ENCODE results near the gene MEGF6. TPM values are rescaled to one million over a fixed set of nuclear protein-coding genes. Genes with fewer than 3 reads are reported as not detected.

MEGF6 gene, protein sequence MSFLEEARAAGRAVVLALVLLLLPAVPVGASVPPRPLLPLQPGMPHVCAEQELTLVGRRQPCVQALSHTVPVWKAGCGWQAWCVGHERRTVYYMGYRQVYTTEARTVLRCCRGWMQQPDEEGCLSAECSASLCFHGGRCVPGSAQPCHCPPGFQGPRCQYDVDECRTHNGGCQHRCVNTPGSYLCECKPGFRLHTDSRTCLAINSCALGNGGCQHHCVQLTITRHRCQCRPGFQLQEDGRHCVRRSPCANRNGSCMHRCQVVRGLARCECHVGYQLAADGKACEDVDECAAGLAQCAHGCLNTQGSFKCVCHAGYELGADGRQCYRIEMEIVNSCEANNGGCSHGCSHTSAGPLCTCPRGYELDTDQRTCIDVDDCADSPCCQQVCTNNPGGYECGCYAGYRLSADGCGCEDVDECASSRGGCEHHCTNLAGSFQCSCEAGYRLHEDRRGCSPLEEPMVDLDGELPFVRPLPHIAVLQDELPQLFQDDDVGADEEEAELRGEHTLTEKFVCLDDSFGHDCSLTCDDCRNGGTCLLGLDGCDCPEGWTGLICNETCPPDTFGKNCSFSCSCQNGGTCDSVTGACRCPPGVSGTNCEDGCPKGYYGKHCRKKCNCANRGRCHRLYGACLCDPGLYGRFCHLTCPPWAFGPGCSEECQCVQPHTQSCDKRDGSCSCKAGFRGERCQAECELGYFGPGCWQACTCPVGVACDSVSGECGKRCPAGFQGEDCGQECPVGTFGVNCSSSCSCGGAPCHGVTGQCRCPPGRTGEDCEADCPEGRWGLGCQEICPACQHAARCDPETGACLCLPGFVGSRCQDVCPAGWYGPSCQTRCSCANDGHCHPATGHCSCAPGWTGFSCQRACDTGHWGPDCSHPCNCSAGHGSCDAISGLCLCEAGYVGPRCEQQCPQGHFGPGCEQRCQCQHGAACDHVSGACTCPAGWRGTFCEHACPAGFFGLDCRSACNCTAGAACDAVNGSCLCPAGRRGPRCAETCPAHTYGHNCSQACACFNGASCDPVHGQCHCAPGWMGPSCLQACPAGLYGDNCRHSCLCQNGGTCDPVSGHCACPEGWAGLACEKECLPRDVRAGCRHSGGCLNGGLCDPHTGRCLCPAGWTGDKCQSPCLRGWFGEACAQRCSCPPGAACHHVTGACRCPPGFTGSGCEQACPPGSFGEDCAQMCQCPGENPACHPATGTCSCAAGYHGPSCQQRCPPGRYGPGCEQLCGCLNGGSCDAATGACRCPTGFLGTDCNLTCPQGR (N-terminal part only)
- 2.0 and 2.2 TPM in 2 replicates for total RNA-seq (2014; rRNA removed; shearing (Covaris generic))

DNA sequence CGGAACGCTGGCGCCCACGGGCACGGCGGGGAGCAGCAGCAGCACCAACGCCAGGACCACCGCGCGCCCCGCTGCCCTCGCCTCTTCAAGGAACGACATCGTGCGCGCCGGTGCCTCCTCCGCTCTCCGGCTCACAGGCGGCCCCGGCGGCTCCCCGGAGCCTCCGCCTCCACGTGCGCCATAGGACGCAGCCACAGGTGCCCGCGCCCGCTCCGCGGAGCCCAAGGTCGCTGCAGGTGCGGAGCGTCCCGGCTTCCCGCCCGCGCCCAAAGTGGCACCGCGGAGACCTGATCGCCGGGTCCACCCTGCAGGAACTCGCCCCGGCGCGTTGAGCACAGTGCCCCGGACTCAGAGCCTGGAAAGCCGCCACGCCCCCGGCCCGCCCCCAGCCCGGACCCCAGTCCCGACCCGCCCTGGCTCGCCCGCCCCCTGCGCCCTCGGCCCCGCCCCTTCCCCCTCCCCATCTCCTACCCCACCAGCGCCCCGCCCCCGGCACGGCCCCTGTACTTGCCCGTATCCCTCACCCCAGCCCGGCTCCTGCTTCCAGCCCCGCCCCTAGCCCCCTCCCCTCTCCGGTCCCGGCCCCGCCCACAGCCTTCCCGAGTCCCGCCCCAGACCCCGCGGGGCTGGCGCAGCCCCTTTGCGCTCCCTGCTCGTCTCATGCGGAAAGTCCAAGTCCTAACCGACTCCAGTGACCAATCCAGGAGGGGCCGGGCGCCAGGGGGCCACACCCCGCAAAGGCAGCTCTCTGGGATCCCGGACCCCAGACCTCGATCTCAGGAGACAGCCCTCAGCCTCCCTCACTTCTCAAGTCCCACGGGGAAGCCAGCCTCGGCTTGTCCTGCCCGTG lies at the start of gene MEGF6:
MEGF6 (minus strand) TSS at position 339 of the 850 bp plus-strand sequence; CDS start at position 99, 240 bp downstream.
- Histone ChIP-seq H3K9me3 (replicated peaks) (no peaks in the 10 kb centered on the region), H3K36me3 (no peaks in the 10 kb centered on the region), H3K27me3 (replicated peaks) (peaks cover 51% of the 10 kb centered on the region), H3K4me3 (no peak within 1 kb of the TSS), H3K4me1 (replicated peaks) (no peaks in the 10 kb centered on the region), H3K27ac (no peak within 1 kb of the TSS)
- no peak for DNase-seq (ENCODE audit: low read depth in 1 of 2, low spot score in 2 of 2)

DNA sequence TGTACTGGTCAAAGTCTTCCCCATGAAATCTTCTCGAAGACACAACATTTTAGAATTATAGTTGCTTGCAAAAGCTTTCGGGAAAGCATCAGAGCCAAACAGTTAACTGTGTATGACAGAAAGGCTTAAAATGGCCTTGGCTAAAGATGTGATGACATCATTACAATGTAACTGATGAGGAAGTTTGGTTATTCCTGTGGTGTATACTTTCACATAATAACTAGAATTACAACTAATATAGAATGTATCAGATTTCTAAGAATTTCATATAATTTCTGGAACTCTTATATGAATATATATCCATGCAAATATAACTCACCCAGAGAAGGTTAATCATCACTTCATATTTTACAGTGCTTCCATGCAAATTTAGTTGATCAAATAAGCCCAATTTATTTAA lies 49.4 kb upstream of the MEGF6 start:
- H3K9me3 ChIP-seq (replicated peaks), result no peaks in the 10 kb centered on the region
- no peak overlapping the region for H3K4me3 ChIP-seq
- no peak for DNase-seq (ENCODE audit: low read depth in 1 of 2, low spot score in 2 of 2)
- H3K27me3 ChIP-seq (replicated peaks), result no peaks in the 10 kb centered on the region; the same call in 1 of the 2 replicates
- H3K27ac ChIP-seq, result no peak overlapping the region
- H3K4me1 ChIP-seq (replicated peaks), result no peaks in the 10 kb centered on the region
- no peaks in the 10 kb centered on the region for H3K36me3 ChIP-seq

DNA sequence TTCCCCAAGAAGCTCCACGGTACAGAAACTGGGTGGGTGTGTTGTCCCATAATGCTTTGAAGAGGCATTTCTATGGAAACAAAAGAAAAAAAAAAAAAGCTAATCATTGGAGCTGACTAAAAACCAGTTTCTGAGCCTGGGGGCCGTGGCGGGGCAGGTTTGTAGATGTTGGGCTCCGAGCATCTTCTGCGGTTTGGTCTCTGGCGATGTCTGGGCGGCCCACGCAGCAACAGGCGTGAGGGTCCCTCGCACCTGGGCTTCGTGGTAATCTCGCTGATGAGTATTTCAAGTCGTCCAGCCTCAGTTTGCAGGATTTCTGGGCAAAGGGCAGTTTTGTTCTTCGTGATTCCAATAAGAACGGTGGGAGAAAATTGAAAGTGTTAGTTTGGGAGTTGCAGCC lies 47.8 kb upstream of the MEGF6 start:
- no peak for DNase-seq (ENCODE audit: low read depth in 1 of 2, low spot score in 2 of 2)
- Histone ChIP-seq H3K4me1 (replicated peaks) (no peaks in the 10 kb centered on the region), H3K27ac (no peak overlapping the region), H3K4me3 (no peak overlapping the region), H3K9me3 (replicated peaks) (no peaks in the 10 kb centered on the region), H3K36me3 (no peaks in the 10 kb centered on the region), H3K27me3 (replicated peaks) (no peaks in the 10 kb centered on the region; the same call in 1 of the 2 replicates)

DNA sequence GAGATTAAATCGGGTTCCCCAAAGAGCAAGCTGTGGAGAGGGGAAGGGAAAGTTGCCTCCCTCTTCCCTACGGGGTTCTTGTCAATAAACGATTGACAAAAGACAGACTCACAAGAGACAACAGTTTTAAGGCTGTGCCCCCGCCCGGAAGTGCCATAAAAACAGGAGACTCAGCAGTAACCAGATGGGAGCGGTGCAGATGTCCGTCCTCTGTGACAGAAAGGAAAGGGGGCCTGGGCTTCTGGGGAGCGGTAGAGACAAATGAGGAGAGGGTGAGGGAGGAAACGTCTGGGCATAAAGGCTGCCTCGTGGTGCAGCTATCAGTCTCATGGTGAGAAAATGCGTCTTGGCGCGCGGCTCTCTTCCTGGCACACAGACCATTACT lies 46.9 kb upstream of the MEGF6 start:
- no peak overlapping the region for H3K27ac ChIP-seq
- no peak for DNase-seq (ENCODE audit: low read depth in 1 of 2, low spot score in 2 of 2)
- H3K27me3 ChIP-seq (replicated peaks), result peaks cover 2% of the 10 kb centered on the region; the same call in 1 of the 2 replicates
- H3K36me3 ChIP-seq, result no peaks in the 10 kb centered on the region
- no peaks in the 10 kb centered on the region for H3K9me3 ChIP-seq (replicated peaks)
- no peaks in the 10 kb centered on the region for H3K4me1 ChIP-seq (replicated peaks)
- no peak overlapping the region for H3K4me3 ChIP-seq

DNA sequence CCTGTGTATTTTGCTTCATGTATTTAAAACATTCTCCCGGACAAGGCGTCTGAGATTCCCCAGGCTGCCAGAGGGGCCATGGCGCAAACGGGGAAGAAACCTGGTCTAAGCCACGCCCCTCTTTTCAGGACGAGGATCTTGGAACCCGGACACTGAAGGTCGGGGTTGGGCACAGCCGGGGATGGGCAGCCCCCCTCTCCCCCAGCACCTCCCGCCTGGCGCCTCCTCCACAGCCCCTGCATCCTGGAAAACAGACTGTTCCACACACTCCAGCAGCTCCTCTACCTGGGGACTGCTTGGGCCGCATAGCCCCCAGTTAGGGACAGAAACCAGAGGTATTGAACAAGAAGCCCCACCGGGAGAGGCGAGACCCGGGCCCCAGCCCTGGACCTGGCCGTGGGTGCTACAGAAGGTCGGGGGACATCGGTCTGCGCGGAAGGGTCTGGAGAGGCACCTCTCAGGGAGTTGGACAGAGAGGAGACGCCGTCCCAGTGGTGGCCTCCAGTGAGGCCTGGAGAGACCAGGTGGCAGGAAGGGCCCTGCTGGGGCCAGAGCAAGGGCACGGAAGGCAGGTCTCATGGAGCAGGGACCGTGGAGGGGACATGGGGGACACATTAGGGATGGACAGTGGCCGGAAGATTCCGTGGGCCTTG lies 46.4 kb upstream of the MEGF6 start:
- Histone ChIP-seq H3K27me3 (replicated peaks) (peaks cover 7% of the 10 kb centered on the region), H3K9me3 (replicated peaks) (no peaks in the 10 kb centered on the region), H3K4me3 (no peak overlapping the region), H3K36me3 (no peaks in the 10 kb centered on the region), H3K27ac (no peak overlapping the region), H3K4me1 (replicated peaks) (peaks cover 1% of the 10 kb centered on the region)
- no peak for DNase-seq (ENCODE audit: low read depth in 1 of 2, low spot score in 2 of 2)

DNA sequence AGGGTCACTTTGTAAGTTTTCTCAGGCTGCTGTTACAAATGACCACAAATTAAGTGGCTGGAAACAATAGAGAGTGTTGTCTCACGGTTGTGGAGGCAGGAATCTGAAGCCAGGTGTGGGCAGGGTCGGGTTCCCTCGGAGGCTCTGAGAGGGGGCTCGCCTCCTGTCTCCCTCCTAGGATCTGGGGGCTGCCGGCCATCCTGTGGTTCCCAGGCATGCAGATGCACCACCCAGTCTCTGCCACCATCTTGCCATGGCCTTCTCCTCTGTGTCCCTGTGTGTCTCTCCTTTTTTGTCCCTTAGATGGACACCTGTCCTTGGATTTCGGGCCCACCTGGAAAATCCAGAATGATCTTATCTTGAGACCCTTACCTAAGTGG lies 45.8 kb upstream of the MEGF6 start:
- Histone ChIP-seq H3K27me3 (replicated peaks) (peaks cover 14% of the 10 kb centered on the region), H3K27ac (no peak overlapping the region), H3K4me1 (replicated peaks) (peaks cover 7% of the 10 kb centered on the region), H3K36me3 (no peaks in the 10 kb centered on the region), H3K9me3 (replicated peaks) (no peaks in the 10 kb centered on the region), H3K4me3 (no peak overlapping the region)
- DNase-seq (ENCODE audit: low read depth in 1 of 2, low spot score in 2 of 2), result no peak

DNA sequence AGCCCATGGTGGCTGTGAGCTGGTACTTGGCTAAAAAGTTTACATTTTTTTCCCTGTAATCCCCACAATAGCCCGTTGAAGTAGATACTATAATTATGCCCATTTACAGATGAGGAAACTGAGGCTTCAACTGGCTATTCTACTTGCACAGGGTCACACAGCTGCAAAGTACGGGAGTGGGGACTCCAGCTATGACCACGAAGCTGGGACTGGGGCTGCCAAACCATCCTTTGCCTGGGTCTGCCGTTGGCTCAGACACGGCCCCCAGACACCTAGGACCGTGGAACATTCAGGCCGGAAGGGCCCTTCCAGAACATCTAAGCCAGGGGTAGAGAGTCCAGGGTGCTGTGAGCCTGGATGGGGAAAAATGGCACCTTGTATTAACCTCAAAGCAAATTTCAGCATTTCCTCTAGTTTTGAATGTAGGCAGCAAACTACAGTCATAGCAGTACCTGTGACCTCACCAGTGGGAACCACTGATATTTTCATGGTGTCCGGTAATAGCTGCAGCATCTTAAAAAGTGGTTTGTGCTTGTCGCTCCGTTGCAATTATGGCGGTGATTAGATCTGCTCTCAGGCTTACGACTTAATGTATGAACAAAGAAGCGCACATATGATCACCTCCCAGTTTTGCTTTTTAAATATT lies 45.3 kb upstream of the MEGF6 start:
- Histone ChIP-seq H3K36me3 (no peaks in the 10 kb centered on the region), H3K27me3 (replicated peaks) (peaks cover 17% of the 10 kb centered on the region), H3K4me1 (replicated peaks) (peaks cover 11% of the 10 kb centered on the region), H3K27ac (no peak overlapping the region), H3K4me3 (no peak overlapping the region), H3K9me3 (replicated peaks) (no peaks in the 10 kb centered on the region)
- no peak for DNase-seq (ENCODE audit: low read depth in 1 of 2, low spot score in 2 of 2)

DNA sequence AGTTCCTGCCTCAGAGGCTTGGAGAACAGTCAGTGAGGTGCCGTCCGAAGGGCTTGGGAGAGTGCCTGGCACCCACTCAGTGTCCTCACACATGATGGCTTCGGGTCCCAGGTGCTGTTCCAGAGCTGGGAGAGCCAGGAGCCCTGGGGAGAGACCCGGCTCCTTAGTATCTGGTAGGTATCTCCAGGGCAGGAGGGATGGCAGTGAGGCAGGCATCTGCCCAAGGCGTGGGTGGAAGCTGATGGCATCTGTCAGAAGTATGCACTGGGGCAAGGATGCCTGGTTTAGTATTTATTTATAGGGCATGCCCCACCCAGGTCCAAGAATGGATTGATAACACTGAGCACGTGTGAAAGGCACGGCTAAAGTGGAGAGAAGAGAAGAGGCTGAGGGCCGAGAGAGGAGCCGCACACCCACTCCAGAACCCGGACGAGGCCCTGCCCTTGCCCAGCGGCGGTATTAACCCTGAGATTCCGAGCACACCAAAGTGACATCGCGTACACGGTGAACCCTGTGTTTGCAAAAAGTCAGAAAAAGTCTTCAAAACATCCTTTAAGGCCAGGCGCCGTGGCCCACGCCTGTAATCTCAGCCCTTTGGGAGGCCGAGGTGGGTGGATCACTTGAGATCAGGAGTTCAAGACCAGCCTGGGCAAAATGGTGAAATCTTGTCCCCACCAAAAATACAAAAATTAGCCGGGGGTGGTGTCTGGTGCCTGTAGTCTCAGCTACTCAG lies 43.4 kb upstream of the MEGF6 start:
- H3K4me3 ChIP-seq, result no peak overlapping the region
- H3K27ac ChIP-seq, result no peak overlapping the region
- no peak for DNase-seq (ENCODE audit: low read depth in 1 of 2, low spot score in 2 of 2)
- H3K4me1 ChIP-seq (replicated peaks), result peaks cover 14% of the 10 kb centered on the region
- peaks cover 7% of the 10 kb centered on the region for H3K9me3 ChIP-seq (replicated peaks)
- H3K36me3 ChIP-seq, result no peaks in the 10 kb centered on the region; the same call in 1 of the 2 replicates
- H3K27me3 ChIP-seq (replicated peaks), result peaks cover 29% of the 10 kb centered on the region

DNA sequence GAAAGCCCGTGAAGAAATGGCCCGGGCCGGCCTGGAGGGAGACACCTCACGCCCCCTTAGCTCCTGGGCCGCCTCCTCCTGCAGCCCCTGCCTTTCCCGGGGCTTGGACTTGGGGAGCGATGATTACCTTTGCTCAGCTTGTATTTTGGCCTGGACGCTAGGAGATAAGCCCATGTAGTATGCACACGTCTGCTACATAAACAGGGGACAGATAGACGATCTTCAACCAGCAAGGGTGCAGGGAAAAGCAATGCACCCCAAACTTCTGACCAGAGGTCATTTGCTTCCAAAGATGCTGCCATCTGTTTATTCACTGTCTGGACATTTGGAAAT lies 41.9 kb upstream of the MEGF6 start:
- H3K36me3 ChIP-seq, result no peaks in the 10 kb centered on the region; the same call in 1 of the 2 replicates
- H3K4me1 ChIP-seq (replicated peaks), result peaks cover 14% of the 10 kb centered on the region
- peaks cover 29% of the 10 kb centered on the region for H3K27me3 ChIP-seq (replicated peaks)
- H3K27ac ChIP-seq, result no peak overlapping the region
- H3K4me3 ChIP-seq, result peak overlapping the region; percentile 52
- DNase-seq (ENCODE audit: low read depth in 1 of 2, low spot score in 2 of 2), result no peak
- H3K9me3 ChIP-seq (replicated peaks), result peaks cover 7% of the 10 kb centered on the region

DNA sequence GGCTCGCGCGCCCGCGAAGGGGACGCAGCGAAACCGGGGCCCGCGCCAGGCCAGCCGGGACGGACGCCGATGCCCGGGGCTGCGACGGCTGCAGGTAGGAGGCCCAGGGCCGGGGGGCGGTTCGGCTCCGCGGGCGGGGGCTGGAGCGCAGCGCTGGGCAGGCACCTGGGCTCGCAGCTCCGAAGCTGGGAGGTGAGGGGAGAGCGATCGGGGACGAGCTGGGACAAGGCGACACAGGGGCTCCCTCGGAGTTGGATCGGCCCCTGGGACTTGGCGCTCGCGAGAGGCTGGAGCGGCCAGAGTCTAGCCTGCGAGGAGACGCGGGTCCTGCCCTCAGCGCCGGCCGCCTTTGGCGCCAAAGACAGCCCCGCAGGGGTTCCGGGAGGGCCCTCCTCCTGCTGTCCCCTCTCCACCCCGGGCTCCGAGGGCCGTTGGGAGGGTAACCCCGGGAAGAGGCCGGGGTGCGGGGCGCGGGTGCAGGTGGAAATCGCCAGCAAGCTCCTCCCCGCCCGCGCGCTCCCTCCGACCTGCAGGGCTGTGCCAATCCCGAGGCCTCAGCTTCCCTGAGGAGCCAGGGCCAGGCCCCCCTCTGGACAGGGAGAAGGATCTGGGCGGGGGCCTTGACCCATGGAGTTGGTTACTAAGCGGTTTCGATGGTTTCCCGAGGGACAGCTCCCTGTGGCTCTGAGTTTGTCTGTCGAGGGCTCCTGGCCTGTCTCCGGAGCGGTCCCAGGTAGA lies 41.4 kb upstream of the MEGF6 start:
- peaks cover 7% of the 10 kb centered on the region for H3K9me3 ChIP-seq (replicated peaks)
- H3K27ac ChIP-seq, result no peak overlapping the region
- H3K4me1 ChIP-seq (replicated peaks), result peaks cover 14% of the 10 kb centered on the region
- peak overlapping the region; percentile 52 for H3K4me3 ChIP-seq
- H3K27me3 ChIP-seq (replicated peaks), result peaks cover 29% of the 10 kb centered on the region
- no peak for DNase-seq (ENCODE audit: low read depth in 1 of 2, low spot score in 2 of 2)
- H3K36me3 ChIP-seq, result no peaks in the 10 kb centered on the region; the same call in 1 of the 2 replicates

DNA sequence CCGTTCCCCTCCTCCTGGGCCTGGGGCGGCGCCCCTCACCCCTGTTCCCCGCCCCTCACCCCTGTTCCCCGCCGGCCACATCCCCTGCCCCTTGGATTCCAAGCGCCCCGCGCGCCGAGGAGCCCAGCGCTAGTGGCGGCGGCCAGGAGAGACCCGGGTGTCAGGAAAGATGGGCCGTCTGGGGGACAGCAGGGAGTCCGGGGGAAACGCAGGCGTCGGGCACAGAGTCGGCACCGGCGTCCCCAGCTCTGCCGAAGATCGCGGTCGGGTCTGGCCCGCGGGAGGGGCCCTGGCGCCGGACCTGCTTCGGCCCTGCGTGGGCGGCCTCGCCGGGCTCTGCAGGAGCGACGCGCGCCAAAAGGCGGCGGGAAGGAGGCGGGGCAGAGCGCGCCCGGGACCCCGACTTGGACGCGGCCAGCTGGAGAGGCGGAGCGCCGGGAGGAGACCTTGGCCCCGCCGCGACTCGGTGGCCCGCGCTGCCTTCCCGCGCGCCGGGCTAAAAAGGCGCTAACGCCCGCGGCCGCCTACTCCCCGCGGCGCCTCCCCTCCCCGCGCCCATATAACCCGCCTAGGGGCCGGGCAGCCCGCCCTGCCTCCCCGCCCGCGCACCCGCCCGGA lies 40.7 kb upstream of the MEGF6 start, which contains the start of gene TP73:
TP73 (plus strand) TSS at position 587 of the 618 bp plus-strand sequence. CDS start 29,850 bp downstream, outside the sequence.
- Histone ChIP-seq H3K27ac (no peak within 1 kb of the TSS), H3K9me3 (replicated peaks) (peaks cover 7% of the 10 kb centered on the region), H3K4me1 (replicated peaks) (peaks cover 14% of the 10 kb centered on the region), H3K36me3 (peaks cover 5% of the 10 kb centered on the region), H3K4me3 (peak within 1 kb of the TSS; percentile 52), H3K27me3 (replicated peaks) (peaks cover 29% of the 10 kb centered on the region)
- peak in 1 of 2 experiments; percentile 32 for DNase-seq (ENCODE audit: low read depth in 1 of 2, low spot score in 2 of 2)
